Measurements from ENCODE around the gene KNDC1. TPM values are rescaled to one million over a fixed set of nuclear protein-coding genes. Genes with fewer than 3 reads are reported as not detected.

Gene KNDC1
- total and polyA plus RNA-seq, 2 of the 4 experiments (the other 2 are of a cell fraction): 0.18 to 1.1 TPM

DNA sequence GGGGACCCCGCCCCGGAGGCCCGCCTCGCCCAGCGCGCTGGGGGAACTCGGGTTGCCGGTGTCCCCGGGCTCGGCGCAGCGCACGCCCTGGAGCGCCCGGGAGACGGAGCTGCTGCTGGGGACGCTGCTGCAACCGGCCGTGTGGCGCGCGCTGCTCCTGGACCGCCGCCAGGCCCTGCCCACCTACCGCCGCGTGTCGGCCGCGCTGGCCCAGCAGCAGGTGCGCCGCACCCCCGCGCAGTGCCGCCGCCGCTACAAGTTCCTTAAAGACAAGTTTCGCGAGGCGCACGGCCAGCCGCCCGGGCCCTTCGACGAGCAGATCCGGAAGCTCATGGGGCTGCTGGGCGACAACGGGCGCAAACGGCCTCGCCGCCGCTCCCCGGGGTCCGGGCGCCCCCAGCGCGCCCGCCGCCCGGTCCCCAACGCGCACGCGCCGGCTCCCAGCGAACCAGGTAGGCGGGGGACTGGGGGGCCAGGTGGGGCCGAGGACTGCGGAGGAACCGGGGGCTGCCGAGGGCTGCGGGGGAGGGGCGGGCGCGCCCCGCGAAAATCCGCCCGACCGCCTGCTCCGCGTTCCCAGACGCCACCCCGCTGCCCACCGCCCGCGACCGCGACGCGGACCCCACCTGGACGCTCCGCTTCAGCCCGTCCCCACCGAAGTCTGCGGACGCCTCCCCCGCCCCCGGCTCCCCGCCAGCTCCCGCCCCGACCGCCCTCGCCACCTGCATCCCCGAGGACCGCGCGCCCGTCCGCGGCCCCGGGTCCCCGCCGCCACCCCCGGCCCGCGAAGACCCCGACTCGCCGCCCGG lies 70.6 kb downstream of the KNDC1 start:
- Histone ChIP-seq H4K5ac (ENCODE audit: low read depth, low read length) (no peak overlapping the region), H2BK5ac (ENCODE audit: low read depth, low read length, poor library complexity, severe bottlenecking) (no peak overlapping the region), H3K36me3 (ENCODE audit: control insufficient read depth, insufficient read depth, low read length) (no peaks in the 10 kb centered on the region), H3K9ac (ENCODE audit: low read depth, low read length) (no peak overlapping the region), H3K27ac (ENCODE audit: insufficient read depth, low read length) (no peak overlapping the region), H3K14ac (replicated peaks; ENCODE audit: low read depth, low read length) (no peak overlapping the region), H3K18ac (ENCODE audit: low read depth, low read length) (no peak overlapping the region), H3K9me1 (ENCODE audit: insufficient read depth, low read length) (no peaks in the 10 kb centered on the region), H3K79me1 (ENCODE audit: low read depth in 1 of 2, low read length in 2 of 2) (no peaks in the 10 kb centered on the region), H3K27me3 (ENCODE audit: control insufficient read depth, insufficient read depth, low read length) (peaks cover 62% of the 10 kb centered on the region), H2BK15ac (ENCODE audit: low read depth, low read length) (no peak overlapping the region), H3K4me1 (ENCODE audit: control insufficient read depth, insufficient read depth, low read length) (no peaks in the 10 kb centered on the region; the same call in 1 of the 2 replicates), H3K4me3 (ENCODE audit: insufficient read depth, low read depth, low read length) (no peak overlapping the region), H4K91ac (ENCODE audit: insufficient read depth, low read depth, low read length) (no peak overlapping the region), H3K56ac (ENCODE audit: extremely low read depth, insufficient read depth, low read length) (no peak overlapping the region), H2AFZ (replicated peaks; ENCODE audit: low read length, poor library complexity) (no peak overlapping the region), H2AK9ac (replicated peaks; ENCODE audit: low read depth, low read length, poor library complexity) (no peak overlapping the region), H3K23ac (ENCODE audit: low read depth, low read length) (no peak overlapping the region), H3K4ac (ENCODE audit: low read depth, low read length) (no peak overlapping the region), H2BK120ac (ENCODE audit: low read depth, low read length) (no peak overlapping the region), H2BK20ac (ENCODE audit: low read depth, low read length) (no peak overlapping the region), H3K4me2 (ENCODE audit: low read depth, low read length) (no peak overlapping the region), H4K20me1 (ENCODE audit: insufficient read depth, low read length) (no peaks in the 10 kb centered on the region), H2AK5ac (ENCODE audit: low read depth, low read length) (no peak overlapping the region), H3K9me3 (ENCODE audit: control insufficient read depth, insufficient read depth, low read length) (0 out of 2 replicates have a peak, but pooled peaks cover 2% of the 10 kb centered on the region), H4K8ac (ENCODE audit: low read depth in 2 of 2, low read length in 2 of 2) (no peak overlapping the region)
- CTCF ChIA-PET: no interaction called here
- DNase-seq (no peak), ATAC-seq (ENCODE audit: low read depth) (no peak; the same call in 1 of the 2 replicates)
- in situ Hi-C loops (cut with MboI; ENCODE audit: low sequenced_read_pairs): no loop called here
- WGBS, 2 experiments (ENCODE audit: extremely low coverage in 2 of 2, insufficient read length in 1 of 2): 4% methylated on average over 75 of the region's 122 CpGs; no CpG with 5 or more reads in 1 of the 2 experiments
- POLR2A ChIA-PET (ENCODE audit: unreplicated experiment): no interaction called here
- no TSS peak for BruUV-seq (replicated peaks)
- intact Hi-C loops (cut with micrococcal nuclease): no loop called here
- dilution Hi-C loops (cut with HindIII; ENCODE audit: low sequenced_read_pairs, unreplicated experiment): no loop called here
- TF ChIP-seq, protein P1, sequence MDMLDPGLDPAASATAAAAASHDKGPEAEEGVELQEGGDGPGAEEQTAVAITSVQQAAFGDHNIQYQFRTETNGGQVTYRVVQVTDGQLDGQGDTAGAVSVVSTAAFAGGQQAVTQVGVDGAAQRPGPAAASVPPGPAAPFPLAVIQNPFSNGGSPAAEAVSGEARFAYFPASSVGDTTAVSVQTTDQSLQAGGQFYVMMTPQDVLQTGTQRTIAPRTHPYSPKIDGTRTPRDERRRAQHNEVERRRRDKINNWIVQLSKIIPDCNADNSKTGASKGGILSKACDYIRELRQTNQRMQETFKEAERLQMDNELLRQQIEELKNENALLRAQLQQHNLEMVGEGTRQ (IDR thresholded peaks at IDR 0.05; ENCODE audit: low read depth, low read length): no peak
- TF ChIP-seq CHD1 (IDR thresholded peaks at IDR 0.05; ENCODE audit: low read depth, low read length): no peak
- TF ChIP-seq POLR2A (IDR thresholded peaks at IDR 0.05; ENCODE audit: low read depth, low read length): no peak
- no peak for TF ChIP-seq BHLHE40 (IDR thresholded peaks at IDR 0.05; ENCODE audit: low read depth, low read length)
- TF ChIP-seq FOS (IDR thresholded peaks at IDR 0.05; ENCODE audit: low read depth, low read length): no peak
- TF ChIP-seq, protein P2, sequence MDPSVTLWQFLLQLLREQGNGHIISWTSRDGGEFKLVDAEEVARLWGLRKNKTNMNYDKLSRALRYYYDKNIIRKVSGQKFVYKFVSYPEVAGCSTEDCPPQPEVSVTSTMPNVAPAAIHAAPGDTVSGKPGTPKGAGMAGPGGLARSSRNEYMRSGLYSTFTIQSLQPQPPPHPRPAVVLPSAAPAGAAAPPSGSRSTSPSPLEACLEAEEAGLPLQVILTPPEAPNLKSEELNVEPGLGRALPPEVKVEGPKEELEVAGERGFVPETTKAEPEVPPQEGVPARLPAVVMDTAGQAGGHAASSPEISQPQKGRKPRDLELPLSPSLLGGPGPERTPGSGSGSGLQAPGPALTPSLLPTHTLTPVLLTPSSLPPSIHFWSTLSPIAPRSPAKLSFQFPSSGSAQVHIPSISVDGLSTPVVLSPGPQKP (IDR thresholded peaks at IDR 0.05; ENCODE audit: borderline replicate concordance, low read depth, low read length): no peak
- TF ChIP-seq SMC3 (IDR thresholded peaks at IDR 0.05; ENCODE audit: low read depth, low read length): no peak
- TF ChIP-seq RFX5 (IDR thresholded peaks at IDR 0.05; ENCODE audit: low read depth, low read length): no peak
- TF ChIP-seq RCOR1 (IDR thresholded peaks at IDR 0.05; ENCODE audit: insufficient replicate concordance, low read length): no peak
- TF ChIP-seq MAZ (IDR thresholded peaks at IDR 0.05; ENCODE audit: borderline replicate concordance, low read depth, low read length): no peak
- no peak for TF ChIP-seq CEBPB (IDR thresholded peaks at IDR 0.05; ENCODE audit: low read depth, low read length)
- TF ChIP-seq RAD21 (IDR thresholded peaks at IDR 0.05; ENCODE audit: low read length): no peak
- TF ChIP-seq MAFK (IDR thresholded peaks at IDR 0.05; ENCODE audit: low read depth, low read length): no peak
- no peak for TF ChIP-seq MXI1 (IDR thresholded peaks at IDR 0.05; ENCODE audit: borderline replicate concordance, low read depth, low read length)
- TF ChIP-seq, protein P3, sequence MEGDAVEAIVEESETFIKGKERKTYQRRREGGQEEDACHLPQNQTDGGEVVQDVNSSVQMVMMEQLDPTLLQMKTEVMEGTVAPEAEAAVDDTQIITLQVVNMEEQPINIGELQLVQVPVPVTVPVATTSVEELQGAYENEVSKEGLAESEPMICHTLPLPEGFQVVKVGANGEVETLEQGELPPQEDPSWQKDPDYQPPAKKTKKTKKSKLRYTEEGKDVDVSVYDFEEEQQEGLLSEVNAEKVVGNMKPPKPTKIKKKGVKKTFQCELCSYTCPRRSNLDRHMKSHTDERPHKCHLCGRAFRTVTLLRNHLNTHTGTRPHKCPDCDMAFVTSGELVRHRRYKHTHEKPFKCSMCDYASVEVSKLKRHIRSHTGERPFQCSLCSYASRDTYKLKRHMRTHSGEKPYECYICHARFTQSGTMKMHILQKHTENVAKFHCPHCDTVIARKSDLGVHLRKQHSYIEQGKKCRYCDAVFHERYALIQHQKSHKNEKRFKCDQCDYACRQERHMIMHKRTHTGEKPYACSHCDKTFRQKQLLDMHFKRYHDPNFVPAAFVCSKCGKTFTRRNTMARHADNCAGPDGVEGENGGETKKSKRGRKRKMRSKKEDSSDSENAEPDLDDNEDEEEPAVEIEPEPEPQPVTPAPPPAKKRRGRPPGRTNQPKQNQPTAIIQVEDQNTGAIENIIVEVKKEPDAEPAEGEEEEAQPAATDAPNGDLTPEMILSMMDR (conservative IDR thresholded peaks at IDR 0.05; ENCODE audit: low read depth, low read length): no peak
